Parietal lobe (tissue), 1 donor: ENCODE data around the gene ZNF705A. TPM values are rescaled to one million over a fixed set of nuclear protein-coding genes. Genes with fewer than 3 reads are reported as not detected.

ENCODE experiments used
- total RNA-seq: library from RNA; depleted of rRNA; stranded (reverse); fragments of >200 nt; gene quantifications from one replicate; pipeline ENCODE4 v1.2.3, GENCODE V29; 2014

The ZNF705A gene
- not detected for total RNA-seq

DNA sequence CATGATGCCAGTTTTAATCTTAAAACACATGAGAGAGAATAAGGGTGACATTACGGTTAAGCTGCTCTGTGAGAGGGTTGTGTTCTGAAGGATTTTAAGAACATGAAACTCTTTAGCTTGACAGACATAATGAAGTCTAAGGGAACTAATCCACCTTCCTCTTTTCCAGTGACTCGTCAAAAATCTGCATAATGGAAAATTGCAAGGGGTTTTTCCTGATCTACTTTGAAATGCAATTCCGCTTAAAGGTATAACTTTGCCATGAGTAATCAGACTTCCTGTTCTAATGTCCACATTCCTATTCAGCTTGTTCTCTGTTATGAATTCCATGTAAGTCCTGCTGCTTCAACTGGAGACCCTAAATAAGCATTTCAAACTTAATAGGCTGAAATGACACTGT is at the start of gene ZNF705A:
TSS of gene ZNF705A (plus strand) at position 171 of the 400 bp plus-strand sequence. CDS start 15,611 bp downstream, outside the sequence.

GRCh38 chr12:8123124-8123912 is 33.5 kb upstream of the ZNF705A start, which contains the start of gene CLEC4A:
CLEC4A (plus strand) TSS chr12:8123617; CDS start chr12:8123879, 262 bp downstream.

GRCh38 chr12:8226992-8227731 is 70.3 kb downstream of the ZNF705A start, which contains the start of gene FAM90A1:
FAM90A1 (minus strand) TSS chr12:8227618; CDS start chr12:8224832, 2,786 bp downstream.

Other genes starting within 250 kb of the ZNF705A start
- 59.5 TPM for gene SLC2A3, start 220.8 kb upstream of the ZNF705A start, total RNA-seq
- 10.6 TPM for gene FOXJ2, start 124.3 kb upstream of the ZNF705A start, total RNA-seq
- gene C3AR1, start 90.7 kb upstream of the ZNF705A start, total RNA-seq, result 0.63 TPM
- gene NECAP1, start 74.7 kb upstream of the ZNF705A start, total RNA-seq, result 200 TPM
- 3.8 TPM for gene CLEC4A, start 33.4 kb upstream of the ZNF705A start, total RNA-seq
- gene FAM90A1, start 70.6 kb downstream of the ZNF705A start, total RNA-seq, result not detected